Right renal pelvis (tissue), 4 donors: ENCODE results near the gene UNC13B. TPM values are rescaled to one million over a fixed set of nuclear protein-coding genes. Genes with fewer than 3 reads are reported as not detected.
"Not testable (repeated sequence)": the region's sequence is repeated elsewhere in the genome, so short reads cannot be mapped to it uniquely, and the experiment has no call there.

Experiments used
- DNase-seq, 4 donors: peaks; one replicate each; pipeline ENCODE4 v3.0.0-alpha.2; 2013; ENCODE audit warnings: low read depth in 4 of 4, low spot score in 3 of 4, missing footprints in 1 of 4
- polyA plus RNA-seq, 4 donors: library from polyadenylated mRNA; unstranded; fragments of 120-200 nt; gene quantifications; one replicate each; pipeline ENCODE4 v1.2.1, GENCODE V29; 2013; ENCODE audit not compliant: insufficient read length in 4 of 4

Gene UNC13B
- polyA plus RNA-seq: 10 to 100 TPM; 25.1 to 27.6 (median 26.6) TPM

DNA sequence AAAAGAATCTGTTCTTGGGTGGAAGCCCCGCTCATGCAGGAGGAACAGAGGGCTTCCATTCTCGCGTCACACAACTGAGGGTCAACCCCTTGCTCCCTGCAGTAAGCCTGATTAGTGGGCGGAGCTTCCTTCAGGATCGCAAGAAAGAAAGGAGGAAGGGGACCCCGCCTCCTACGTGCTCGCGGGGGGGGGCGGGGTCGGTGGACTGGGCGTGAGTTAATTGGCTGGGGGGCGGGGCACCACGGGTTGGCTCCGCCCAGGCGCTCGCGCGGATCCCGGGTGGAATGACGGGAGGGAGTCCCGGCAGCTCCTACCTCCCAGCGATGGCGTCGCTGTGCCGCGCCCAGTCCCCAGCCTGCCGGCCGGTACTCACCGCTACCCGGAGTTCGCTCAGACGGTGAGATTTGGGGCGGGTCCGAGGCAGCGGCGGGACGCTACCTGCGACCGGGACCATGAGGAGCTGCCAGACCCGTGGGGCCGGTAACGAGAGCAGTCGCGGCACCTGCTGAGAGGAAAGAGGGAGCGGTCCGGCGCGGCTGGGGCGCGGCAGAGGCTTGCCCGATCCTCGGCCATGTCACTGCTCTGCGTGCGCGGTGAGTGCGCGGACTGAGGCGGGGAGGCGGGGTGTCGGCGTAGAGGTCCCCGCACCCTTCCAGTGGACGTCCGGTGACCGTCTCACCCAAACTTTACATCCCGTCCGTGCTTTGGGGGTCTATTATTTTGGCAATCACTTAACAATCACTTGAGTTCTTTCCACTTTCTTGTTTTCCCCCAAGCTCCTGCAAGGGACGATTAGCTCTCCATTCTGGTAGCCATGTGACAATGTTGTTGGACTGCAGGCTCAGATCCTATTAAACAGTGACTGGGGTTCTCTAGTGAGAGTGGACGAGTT lies at the start of gene UNC13B:
TSS of gene UNC13B (plus strand) at position 297 of the 892 bp plus-strand sequence. CDS start at position 572, 275 bp downstream.
- peak; percentile 85 to 93 (median 91) for DNase-seq

DNA sequence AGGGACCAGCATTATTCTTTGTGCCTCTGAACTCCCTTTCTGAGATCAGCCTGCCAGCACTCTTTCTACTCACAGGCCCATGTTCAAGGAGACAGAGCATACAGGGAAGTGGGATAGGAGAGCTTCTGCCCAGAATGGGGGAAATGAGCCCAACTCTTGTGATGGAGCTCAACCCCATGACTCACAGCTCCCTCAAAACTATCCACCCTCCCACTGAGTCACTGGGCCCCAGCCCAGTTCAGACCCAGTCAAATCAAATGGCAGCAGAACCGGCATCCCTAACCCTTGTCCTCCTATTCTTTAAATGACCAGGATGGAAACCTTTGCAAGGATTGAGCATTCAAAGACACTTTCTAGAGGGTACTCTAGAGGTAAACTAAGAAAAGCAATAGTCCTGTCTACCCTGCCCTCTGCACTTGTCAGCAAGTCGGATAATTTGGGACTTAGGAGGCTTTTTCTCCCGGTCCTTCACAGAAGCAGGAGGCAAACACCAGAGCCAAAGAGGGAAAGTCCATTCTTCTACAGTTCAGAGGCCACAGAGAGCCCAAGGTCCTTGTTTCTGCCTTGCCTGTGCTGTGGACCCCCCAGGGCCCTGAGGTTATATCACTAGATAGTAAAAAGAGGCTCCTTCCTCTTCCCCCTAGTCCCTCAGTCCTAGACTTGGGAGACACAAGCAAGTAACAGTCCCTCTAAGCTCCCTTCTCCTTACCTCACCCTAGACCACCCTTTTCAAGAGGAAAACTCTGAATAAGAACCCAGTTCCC lies 49.4 kb upstream of the UNC13B start:
- DNase-seq: no peak

DNA sequence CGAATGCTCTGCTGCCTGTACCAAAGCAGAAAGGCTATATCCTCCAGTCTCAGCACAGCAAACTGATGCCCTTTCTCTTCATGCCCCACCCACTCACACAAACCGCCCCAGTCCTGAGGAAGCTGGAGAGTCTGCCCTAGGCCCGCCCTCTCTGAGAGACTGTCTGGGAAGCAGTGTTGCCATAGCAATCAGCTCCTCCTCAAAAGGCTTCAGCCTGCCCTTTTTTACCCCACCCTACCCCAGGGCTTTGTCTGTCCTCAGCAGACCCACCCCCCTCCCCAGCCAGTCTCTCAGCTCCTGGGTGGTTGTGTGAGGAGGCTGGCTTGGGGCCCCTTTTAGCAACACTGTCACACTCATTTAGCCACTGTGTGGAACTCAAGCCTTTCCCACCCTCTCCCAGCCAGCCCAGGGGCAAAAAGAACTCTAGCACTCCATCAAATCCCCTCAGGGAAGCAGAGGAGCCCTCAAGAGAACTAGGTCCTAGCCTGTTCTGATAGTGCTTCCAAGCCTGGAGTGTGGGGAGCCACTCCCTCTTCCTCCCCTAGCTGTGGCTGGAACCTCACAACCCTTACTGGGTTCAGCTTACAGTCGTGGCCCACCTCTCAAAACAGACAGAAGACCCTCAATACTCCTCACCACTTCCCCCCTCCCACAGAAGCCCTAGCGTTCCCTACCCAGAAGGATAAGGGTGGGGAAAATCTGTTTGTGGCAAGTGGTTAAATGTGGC lies 47.5 kb upstream of the UNC13B start:
- peak in 1 of 4 donors; percentile 63 for DNase-seq

DNA sequence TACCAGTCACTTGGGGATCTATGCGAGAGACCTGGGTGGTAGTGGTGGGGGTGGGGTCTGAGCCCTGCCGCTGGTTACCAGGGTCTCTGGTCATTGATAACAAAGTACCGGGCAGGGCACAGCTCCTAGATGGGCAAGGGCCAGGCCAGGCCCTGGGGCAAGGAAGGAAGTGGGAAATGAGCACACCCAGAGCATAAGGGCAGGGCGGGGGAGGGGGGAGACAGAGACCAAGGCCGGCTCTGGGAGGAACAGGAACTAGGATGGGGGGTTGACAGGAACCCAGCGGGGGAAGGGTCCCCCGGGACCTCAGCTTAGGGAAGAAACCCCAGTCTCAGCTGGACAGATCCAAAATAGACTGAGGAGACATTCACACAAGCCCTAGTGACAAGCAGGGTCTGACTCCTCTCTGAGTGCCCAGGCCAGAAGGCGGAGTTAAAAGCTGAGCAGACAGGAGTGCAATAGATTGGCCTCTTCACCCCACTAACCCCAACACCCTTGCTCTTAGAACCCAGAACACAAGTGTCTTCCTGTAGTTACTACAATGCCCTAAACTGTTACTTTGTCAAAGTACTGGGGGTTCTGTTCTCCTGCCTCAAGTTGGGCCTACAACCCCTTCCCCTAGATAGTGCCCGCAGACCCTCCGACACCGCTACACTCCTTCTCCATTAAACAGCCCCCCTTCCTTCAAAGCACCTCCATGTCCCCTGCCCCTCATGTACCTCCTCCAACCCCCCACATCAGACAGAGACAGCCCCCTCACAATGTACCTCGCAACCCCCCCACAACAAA lies 46.8 kb upstream of the UNC13B start:
- no peak for DNase-seq

DNA sequence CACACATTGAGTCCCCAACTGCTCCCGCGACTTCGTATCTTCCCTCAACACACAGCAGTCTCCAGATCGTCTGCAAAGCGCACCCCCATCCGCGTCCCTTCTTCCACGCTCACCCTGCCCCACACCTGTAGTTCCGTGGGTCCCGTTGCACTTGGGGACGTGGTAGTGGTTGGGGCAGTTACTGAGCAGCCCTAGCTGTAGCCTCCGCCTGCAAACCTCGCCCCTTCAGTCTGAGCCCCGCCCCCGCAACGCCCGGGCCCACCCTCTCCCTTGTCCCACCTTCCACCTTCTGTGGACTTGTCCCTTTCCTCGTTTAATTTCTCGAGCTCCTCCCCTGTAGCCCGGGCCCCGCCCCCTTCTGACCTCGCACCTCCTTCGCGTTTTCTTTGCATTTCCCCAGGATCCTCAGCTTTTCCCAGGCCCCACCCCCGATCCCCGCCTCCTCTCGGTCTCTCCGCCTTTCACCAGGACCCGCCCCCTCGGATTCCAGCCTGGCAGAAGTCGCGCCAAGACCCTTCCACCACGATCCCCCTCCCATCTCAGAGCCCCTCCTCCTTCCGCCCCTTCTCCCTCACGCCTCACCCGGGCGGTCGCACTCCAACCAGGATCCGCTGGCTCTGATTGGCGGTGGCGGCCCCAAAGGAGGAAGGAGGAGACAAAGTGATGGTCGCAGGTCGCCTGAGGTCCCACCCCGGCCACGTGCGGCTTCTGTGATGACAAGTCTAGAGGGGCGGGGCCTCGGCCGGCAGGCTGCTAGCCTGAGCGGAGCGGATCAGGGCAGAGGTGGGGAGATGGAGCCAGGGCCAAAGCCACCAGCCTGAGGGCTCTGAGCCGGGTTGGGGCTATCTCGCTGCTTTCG lies 45.9 kb upstream of the UNC13B start, which contains the start of gene ATOSB:
TSS of gene ATOSB (minus strand) at position 183 of the 859 bp plus-strand sequence. CDS start 7,588 bp downstream, outside the sequence.
- DNase-seq: peak; percentile 95 to 96 (median 96)

DNA sequence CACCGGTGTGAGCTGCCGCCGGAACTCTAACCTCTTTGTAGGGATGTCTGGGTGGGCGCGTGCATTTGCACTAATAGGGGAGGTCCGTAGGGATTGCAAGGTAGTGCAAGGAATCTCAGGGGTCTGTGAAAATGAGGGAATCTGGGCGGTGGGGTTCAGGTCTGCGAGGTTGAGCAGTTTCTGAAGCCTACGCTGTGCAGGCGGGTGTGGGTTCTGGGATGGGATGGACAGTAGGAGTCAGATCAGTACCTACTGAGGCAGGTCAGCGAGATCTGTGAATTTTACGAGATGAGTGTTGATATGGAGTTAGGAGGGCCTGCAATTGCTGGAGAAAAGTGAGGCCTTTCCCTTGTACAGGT lies 45.3 kb upstream of the UNC13B start:
- DNase-seq: no peak

DNA sequence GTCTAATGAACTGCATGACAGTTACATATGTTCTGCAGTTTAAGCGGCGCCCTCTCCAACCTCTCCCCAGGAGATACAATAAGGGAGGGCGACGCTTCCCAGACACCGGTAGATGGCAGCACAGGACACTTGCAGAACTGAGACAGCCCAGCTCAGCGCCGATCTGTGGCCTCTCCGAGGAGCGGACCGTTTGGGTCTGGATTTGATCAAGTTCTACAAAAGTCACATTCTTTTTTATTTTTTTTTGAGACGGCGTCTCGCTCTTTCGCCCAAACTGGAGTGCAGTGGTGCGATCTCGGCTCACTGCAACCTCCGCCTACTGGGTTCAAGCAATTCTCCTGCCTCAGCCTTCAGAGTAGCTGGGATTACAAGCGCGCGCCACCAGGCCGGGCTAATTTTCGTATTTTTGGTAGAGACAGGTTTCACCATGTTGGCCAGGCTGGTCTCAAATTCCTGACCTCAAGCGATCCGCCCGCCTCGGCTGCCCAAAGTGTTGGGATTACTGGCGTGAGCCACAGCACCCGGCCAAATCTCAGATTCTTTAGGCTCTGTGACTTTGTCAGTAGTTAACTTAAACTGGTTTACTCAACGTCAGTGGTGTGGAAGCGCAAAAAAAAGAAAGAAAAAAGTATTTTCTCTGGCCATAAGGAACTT lies 44.8 kb upstream of the UNC13B start:
- peak; percentile 89 to 92 (median 90) for DNase-seq

DNA sequence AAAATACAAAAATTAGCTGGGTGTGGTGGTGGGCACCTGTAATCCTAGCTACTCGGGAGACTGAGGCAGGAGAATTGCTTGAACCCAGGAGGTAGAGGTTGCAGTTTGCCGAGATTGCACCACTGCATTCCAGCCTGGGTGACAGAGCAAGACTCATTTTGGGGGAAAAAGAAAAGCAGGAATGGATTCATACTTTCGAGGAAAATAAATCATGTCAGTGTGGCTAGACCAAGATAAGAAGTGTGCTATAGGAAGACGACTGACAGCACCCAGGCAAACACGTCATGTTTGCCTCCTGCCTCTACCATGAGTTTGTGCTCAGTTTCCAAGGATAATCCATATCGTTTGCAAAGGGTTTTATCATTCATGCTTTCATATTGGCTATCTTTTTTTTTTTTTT lies 26.9 kb upstream of the UNC13B start:
- DNase-seq: no peak

DNA sequence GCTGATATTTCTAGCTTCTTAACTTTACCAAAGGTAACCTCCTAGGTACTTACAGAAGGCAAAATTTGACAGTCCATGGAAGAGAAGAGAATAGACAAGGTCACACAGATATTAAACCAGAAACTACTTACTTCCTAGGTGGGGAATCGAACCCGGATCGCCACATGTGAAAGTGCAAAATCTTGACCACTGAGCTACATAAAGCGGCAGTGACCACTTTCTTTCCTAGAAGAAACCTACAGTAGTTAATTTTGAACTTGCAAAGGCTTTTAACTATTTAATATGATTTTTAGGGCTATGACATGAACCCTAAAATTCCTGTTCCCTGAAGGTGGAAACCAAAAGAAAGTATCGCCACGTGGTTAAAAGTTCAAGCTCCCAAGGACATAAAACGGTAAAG lies 25.8 kb upstream of the UNC13B start:
- no peak for DNase-seq

DNA sequence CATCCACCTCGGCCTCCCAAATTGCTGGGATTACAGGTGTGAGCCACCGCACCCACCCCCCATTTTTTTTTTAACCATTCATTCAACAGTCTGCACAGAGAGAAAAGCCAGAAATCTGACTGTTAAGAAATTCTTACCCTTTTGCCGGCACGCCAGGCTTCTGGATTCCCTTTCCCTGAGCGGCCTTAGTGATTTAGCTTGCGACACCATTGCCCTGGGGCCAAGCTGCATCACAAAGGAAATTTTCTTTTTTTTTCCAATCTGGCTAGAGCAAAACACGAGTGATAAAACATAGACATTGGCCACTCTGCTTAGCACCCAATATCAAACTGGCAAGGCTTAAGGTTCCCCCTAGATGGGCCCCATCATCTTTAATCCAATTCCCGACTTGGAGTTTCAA lies 24.9 kb upstream of the UNC13B start:
- DNase-seq: no peak

DNA sequence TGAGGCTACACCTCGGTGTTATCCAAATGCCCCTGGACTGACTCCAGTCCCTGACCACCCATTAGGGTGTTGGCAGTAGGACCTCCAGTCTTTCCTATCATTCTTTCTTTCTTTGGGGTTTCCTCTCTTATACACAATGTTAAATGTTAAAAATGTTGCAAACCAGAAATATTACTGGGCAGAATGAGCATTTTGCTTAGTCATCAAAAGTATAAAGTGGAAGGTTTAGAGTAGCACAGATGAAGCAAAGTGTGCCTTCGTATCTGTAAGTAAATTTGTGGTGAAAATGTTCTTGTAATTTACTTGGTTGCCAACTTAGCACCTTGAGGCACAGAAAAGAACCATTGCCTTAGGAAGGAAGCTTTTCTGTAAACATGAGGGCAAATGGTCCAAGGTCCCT lies 21.7 kb upstream of the UNC13B start:
- DNase-seq: no peak

DNA sequence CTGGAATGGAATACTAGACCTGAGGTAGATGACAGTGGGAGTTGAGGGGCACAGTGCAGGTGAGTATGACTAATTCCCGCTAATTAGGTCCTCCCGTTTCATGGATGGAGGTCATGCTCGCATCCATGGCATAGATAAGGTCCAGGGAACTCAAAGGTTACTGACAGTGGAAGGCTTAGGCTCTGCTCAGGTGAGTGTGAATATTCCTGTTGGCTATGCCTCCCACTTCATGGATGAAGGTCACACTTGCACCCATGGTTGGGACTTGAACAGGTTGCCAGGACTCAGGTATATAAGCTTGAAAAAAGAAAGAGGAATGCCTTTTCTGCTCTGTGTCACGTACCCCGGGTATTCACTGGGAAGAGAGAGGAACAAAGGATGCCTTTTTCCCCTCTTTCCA lies 19.8 kb upstream of the UNC13B start:
- no peak for DNase-seq

DNA sequence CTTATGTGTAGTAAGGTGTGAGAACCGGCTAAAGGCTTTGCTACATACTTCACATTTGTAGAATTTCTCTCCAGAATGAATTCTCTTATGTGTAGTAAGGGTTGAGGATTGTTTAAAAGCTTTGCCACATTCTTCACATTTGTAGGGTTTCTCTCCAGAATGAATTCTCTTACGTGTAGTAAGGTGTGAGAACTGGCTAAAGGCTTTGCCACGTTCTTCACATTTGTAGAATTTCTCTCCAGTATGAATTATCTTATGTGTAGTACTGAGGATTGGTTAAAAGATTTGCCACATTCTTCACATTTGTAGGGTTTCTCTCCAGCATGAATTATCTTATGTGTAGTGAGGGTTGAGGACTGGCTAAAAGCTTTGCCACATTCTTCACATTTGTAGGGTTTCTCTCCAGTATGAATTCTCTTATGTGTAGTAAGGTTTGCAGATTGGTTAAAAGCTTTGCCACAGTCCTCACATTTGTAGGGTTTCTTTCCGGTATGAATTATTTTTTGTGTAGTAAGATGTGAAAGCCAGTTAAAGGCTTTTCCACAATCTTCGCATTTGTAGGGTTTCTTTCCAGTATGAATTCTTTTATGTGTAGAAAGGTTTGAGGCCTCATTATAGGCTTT lies 13.8 kb upstream of the UNC13B start:
- not testable (repeated sequence) for DNase-seq

DNA sequence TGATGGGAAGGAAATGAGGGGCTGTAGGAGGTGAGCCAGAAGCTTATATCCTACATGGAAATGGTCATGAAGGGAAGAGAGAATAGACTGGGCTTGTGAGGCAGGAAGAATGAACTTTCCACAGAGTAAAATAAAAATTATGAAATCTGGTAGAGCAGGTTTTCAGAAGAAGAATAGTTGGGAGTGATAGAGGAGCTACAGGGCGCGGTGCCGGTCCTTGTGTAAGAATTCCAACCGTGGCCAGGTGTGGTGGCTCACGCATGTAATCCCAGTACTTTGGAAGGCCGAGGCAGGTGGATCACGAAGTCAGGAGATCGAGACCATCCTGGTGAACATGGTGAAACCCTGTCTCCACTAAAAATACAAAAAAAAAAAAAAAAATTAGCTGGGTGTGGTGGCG lies 8.9 kb upstream of the UNC13B start:
- DNase-seq: no peak

DNA sequence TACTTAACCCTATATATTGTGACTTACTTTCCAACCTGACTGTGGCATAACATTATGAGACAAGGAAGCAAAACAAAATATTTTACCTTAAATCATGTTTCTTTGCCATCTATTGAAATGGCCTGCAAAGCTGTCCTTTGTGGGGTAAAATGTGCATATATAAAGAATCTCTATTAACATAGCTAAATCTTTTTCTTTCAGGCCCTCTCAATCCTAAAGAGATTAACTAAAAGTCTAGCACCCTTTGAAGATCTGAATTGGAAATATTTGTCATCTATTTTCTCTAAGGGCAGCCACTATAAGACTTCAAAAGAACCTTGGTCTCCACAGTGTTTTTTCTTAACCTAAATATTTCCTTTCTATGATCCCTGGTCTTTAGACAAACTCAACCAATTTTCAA lies 5.0 kb upstream of the UNC13B start:
- no peak for DNase-seq

DNA sequence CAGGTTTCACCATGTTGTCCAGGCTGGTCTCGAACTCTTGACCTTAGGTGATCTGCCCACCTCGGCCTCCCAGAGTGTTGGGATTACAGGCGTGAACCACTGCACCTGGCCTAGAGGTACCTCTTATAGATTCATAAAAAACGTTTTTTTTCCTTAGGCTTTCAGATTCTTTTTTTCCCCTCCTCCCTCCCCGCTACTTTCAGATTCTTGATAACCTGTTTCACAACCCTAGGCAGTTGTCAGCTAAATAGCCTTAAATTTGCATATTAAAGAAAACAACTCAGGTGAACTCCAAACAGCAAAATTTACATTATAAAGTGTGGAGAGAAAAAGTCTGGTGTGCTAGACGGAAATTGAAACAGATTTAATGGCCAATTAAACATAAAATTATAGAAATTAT lies 4.0 kb upstream of the UNC13B start:
- DNase-seq: not testable (repeated sequence)

DNA sequence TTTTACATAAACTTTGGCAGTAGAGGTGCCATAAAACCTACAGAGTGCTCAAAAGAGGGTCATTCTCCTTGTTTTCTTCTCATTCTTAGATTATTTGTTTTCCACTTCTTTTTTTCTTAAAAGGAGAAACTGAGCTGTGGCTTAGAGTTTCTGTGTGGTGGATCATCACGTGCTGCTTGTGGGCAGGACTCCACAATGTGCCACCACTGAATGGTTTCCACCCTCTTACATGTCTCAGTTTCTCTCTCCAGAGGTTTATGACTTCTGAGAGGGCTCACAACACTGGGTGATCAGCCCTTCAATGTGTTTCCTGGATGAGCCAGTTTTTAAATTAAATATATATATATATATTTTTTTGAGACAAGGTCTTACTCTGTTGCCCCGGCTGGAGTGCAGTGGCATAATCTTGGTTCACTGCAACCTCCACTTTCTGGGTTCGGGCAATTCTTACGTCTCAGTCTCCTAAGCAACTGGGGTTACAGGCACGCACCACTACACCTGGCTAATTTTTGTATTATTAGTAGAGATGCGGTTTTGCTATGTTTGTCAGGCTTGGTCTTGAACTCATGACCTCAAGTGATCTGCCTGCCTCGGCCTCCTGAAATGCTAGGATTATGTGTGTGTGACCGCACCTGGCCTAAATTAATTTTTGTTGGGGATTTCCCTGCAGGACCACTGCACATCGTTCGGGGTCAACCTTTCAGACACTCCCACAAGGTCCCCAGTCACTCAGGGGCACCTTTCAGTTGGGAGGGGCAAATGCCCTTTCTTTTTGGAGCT lies 3.1 kb upstream of the UNC13B start:
- no peak for DNase-seq
